ENCODE results near the gene SLC4A1AP.
"Not testable (repeated sequence)": the region's sequence is repeated elsewhere in the genome, so short reads cannot be mapped to it uniquely, and the experiment has no call there.

SLC4A1AP gene

GRCh38 chr2:27652341-27652740 lies 11.3 kb upstream of the SLC4A1AP start:
- DNase-seq: no peak

- DNase-seq: no peak
These were observed 10.9 kb upstream of the SLC4A1AP start for GRCh38 chr2:27652790-27653189.

- no peak for DNase-seq
These were observed 10.3 kb upstream of the SLC4A1AP start for GRCh38 chr2:27653397-27653796.

DNA sequence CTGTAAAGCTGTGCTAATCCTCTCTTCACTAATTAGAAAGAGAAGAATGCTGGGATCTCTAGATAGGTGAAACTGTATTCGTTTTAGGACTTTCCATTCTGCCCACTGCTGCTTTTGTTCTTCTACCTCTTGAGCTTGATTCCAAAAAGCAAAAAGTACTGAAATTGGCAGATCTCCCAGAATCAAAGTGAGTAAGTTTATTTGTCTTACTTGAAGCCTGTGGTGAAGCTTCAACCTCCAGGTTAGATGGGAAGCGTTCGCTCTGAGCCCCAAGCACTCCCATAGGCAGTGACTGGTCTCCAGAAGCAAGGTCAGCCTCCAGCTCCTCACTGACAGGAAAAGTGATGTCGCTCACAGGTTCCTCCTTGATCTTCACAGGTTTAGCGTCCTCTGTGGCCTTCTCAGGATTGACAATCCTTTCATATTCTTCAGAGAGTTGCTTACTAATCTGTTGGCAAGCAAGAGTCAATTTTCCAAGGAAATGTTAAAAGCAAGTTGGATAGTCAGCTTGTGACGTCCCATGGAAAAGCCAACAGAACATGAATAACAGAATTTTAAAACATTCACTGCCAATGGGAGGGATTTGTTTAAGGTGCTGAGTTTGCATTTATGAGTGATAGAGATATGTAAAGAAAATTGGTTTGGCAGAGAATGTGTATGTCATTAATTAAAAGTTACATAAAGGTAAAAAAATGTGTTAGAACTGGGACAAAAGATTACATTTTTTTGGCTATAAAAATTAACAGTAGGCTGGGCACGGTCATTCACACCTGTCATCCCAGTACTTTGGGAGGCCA lies 8.3 kb upstream of the SLC4A1AP start:
- no peak for DNase-seq

- DNase-seq: no peak
These were observed 2.3 kb upstream of the SLC4A1AP start for GRCh38 chr2:27661371-27661770.

- no peak for DNase-seq
These were observed 475 bp downstream of the SLC4A1AP start for GRCh38 chr2:27664154-27664574.

DNA sequence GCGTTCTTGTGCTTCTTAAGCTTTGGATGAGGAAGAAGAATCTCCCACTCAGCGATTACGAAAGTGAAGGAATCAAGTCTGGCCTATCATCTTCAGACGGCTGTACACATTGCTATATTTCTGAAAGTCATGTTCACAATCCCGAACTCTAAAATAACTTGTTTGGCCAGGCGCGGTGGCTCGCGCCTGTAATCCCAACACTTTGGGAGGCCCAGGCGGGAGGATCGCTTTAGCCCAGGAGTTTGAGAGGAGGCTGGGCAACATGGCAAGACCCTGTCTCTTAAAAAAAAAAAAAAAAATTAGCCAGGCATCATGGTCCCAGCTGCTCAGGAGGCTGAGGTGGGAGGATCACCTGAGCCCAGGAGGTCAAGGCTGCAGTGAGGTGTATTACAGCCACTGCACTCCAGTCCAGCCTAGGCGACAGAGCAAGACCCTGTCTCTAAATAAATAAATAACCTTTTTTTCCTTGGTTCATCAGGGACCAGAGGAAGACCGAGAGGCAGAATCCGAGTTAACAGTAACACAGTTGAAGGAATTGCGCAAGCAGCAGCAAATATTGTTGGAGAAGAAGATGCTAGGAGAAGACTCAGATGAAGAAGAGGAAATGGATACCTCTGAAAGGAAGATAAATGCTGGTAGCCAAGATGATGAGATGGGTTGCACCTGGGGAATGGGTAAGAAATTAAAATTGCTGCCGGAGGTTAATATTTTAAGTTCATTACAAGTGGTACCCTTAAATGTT lies 1.1 kb downstream of the SLC4A1AP start:
- DNase-seq: no peak

GRCh38 chr2:27667446-27667845 lies 3.8 kb downstream of the SLC4A1AP start:
- DNase-seq: no peak

DNA sequence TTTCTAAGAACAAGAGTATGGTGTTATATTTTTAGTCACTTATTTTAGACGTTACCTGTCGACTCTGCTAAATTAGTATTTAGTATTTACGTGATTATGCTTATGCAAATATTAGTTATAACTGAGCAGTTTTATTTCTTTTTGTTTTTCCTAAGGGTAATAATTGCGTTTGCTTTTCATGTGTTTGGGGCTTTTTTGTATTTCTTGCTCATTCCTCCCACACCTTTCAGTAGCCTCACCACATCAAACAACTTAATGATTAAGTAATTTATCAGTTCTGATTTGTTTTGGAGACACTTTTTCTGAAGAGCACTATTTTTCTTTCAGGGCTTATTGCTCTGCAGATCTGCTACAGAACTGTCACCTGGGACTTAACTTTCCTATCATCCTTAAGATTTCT lies 7.5 kb downstream of the SLC4A1AP start:
- no peak for DNase-seq

DNA sequence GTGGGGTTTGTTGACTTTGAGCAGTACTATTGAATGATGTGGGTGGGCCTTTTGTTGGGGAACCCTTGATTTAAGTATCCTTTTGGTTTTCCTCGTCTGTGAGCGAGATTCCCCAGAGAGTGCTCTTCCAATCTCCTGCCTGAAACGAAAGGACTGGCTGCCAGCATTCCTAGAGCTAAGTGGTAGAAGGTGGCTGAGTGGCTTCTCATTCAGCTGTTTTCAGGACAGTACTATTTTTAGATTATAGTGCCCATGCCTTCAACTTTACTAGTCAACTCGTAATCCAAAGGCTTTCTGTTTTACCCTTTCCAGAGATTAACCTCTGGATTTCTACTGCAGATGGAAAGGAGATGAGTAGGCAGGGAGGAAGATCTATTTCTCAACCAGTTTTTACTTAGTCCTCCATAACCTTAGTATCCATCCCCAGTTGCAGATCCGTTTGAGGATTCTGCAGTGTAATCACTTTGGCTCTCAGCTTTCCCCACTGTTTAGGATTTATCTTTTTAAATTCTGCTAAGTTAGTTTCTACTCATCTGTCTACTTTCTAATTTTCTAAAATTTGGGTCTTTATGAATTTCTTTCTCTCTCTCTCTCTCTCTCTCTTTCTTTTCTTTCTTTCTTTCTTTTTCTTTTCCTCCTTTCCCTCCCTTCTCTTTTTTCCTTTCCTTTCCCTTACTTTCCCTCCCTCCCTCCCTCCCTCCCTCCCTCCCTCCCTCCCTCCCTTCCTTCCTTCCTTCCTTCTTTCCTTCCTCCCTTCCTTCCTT lies 9.2 kb downstream of the SLC4A1AP start:
- no peak for DNase-seq

- no peak for DNase-seq
These were observed 16.9 kb downstream of the SLC4A1AP start for GRCh38 chr2:27680571-27680970.

DNA sequence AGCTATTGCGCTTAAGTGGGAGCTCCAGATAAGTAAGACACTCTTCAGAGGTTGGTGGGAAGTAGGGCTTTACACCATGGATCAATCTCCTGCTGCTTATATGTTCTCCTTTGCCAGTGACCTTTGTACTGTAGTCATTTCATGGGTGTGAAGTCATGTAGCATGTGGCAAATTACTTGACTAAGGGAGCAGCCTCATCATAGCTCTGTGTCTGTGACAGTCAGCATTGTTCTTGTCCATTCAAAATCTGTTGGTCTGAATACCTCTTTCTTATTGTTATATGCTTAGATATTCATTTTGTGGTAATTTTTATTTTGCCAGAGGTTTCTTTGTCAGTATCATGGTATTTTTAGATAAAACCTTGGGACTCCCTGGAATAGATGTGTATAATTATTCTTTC lies 18.2 kb downstream of the SLC4A1AP start:
- no peak for DNase-seq

DNA sequence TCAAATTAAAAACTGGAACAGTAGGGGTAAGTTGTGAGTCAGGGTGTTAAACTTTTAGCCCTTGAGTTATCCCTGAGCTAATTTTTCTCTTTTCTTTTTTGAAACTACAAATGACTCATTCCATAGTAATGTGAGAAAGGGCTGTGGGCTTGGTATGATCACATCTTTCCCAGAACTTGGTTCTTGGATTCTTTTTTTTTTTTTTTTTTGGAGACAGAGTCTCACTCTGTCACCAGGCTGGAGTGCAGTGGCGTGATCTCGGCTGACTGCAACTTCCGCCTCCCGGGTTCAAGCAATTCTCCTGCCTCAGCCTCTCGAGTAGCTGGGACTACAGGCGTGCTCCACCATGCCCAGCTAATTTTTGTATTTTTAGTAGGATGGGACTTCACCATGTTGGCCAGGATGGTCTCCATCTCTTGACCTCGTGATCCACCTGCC lies 18.7 kb downstream of the SLC4A1AP start:
- not testable (repeated sequence) for DNase-seq

- peak; percentile 92 for DNase-seq
These were observed 19.8 kb downstream of the SLC4A1AP start for GRCh38 chr2:27683390-27684071.

DNA sequence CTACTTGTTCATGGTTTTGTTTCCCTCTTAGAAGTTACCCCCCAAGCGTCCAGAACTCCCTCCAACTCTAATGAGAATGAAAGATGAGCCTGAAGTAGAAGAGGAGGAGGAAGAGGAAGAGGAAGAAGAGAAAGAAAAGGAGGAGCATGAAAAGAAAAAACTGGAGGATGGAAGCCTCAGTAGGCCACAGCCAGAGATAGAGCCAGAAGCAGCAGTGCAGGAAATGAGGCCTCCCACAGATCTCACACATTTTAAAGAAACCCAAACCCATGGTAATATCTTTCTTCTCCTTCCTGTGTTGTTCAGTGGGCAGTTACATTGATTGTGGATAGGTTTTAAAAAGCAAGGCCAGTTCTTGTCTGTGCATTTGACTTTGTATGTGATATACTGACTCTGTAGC lies 21.3 kb downstream of the SLC4A1AP start:
- not testable (repeated sequence) for DNase-seq

DNA sequence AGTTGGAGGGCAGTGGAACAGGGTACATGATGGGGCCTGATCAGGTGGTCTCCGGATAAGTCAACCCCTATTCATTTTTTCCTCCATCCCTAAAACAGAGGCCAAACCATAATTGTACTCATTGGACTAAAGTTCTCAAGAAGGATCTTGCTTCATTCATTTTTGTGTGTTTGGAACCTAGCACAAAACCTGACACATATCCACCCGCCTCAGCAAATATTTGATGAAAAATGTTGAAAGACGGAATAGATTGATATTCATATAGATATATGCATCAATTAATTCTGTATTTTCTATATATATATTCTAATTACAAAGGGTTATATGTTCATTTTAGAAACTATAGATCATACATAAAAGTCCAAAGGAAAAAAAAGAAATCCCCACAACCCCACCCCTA lies 21.9 kb downstream of the SLC4A1AP start:
- no peak for DNase-seq

GRCh38 chr2:27687232-27687631 lies 23.5 kb downstream of the SLC4A1AP start:
- DNase-seq: no peak

DNA sequence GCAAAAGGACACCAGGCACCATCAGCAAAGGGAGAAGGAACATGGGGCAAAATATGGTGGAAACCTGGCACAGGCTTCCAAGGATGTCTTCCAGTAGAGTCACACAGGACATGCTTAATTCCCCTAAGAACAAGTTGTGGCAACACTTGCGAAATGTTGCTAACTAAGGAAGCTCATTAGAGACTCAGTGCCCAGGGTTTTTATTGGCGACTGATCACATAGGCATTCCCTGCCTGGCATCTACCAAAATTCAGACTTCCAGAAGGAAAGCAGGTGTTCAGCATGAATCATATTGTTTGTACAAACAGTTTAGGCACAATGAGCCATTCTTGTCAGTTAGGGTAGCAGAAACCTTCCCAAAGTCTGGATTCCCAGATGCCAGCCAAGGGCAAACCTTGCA lies 25.7 kb downstream of the SLC4A1AP start:
- no peak for DNase-seq

- DNase-seq: no peak
These were observed 26.4 kb downstream of the SLC4A1AP start for GRCh38 chr2:27690052-27690451.

- no peak for DNase-seq
These were observed 34.0 kb downstream of the SLC4A1AP start for GRCh38 chr2:27697660-27698059.

GRCh38 chr2:27701676-27702075 lies 38.0 kb downstream of the SLC4A1AP start:
- peak; percentile 48 for DNase-seq

GRCh38 chr2:27702302-27702701 lies 38.6 kb downstream of the SLC4A1AP start:
- no peak for DNase-seq
